SU-DHL-6 (cell line): ENCODE measurements around the gene IL13RA1.

Experiments used
- H2AFZ ChIP-seq: fragments of 200-600 bp; sonication (generic); 2 replicates; pipeline ENCODE4 v1.6.1; 2014; ENCODE audit warnings: low read depth, mild to moderate bottlenecking, moderate library complexity, mixed read lengths, antibody characterized with exemption, low read length; ENCODE audit not compliant: severe bottlenecking
- H3F3A ChIP-seq: fragments of 200-600 bp; shearing (Covaris generic); 2 replicates; pipeline ENCODE4 v1.6.0; 2016; ENCODE audit warnings: antibody characterized with exemption, mild to moderate bottlenecking; ENCODE audit not compliant: insufficient read depth
- H3K27ac ChIP-seq: fragments of 200-600 bp; sonication (generic); 2 replicates; pipeline ENCODE4 v1.5.1; 2016; ENCODE audit warnings: low read depth, mild to moderate bottlenecking, low read length, moderate library complexity, mixed read lengths
- H3K27me3 ChIP-seq: fragments of 200-600 bp; sonication (generic), shearing (Covaris generic); 2 replicates; pipeline ENCODE4 v1.6.0; 2014; ENCODE audit warnings: mild to moderate bottlenecking, low read length
- H3K36me3 ChIP-seq: fragments of 200-600 bp; sonication (generic); 2 replicates; pipeline ENCODE4 v1.6.1; 2014; ENCODE audit warnings: mild to moderate bottlenecking, low read length, mixed read lengths
- H3K4me2 ChIP-seq: fragments of 300-600, 200-600 bp; shearing (Covaris generic), sonication (generic); 2 replicates; pipeline ENCODE4 v1.6.0; 2014; ENCODE audit warnings: low read length, low read depth, mild to moderate bottlenecking; ENCODE audit not compliant: poor library complexity, severe bottlenecking
- H3K4me3 ChIP-seq: fragments of 200-600 bp; sonication (generic); 2 replicates; pipeline ENCODE4 v1.5.1; 2014; ENCODE audit warnings: antibody characterized with exemption, low read length, mild to moderate bottlenecking, mixed read lengths; ENCODE audit not compliant: insufficient read depth, poor library complexity, severe bottlenecking
- H3K79me2 ChIP-seq: fragments of 200-600 bp; sonication (generic); 2 replicates; pipeline ENCODE4 v1.6.1; 2014; ENCODE audit warnings: mild to moderate bottlenecking, low read length, moderate library complexity; ENCODE audit not compliant: insufficient read depth
- H3K9ac ChIP-seq: fragments of 200-600 bp; sonication (generic); 2 replicates; pipeline ENCODE4 v1.7.0; 2014; ENCODE audit warnings: mild to moderate bottlenecking, low read length
- H3K9me2 ChIP-seq: fragments of 200-600 bp; sonication (generic); replicated peaks from 2 replicates; pipeline ENCODE4 v1.6.1; 2014; ENCODE audit warnings: low read length; ENCODE audit not compliant: insufficient read depth
- H3K9me3 ChIP-seq: fragments of 200-600 bp; sonication (generic); 2 replicates; pipeline ENCODE4 v1.6.1; 2014; ENCODE audit warnings: low read length, mixed read lengths; ENCODE audit not compliant: insufficient read depth
- H4K20me1 ChIP-seq: fragments of 200-600 bp; sonication (generic); 2 replicates; pipeline ENCODE4 v1.6.1; 2014; ENCODE audit warnings: low read depth, mild to moderate bottlenecking, antibody characterized with exemption, low read length, moderate library complexity, mixed read lengths
- CTCF ChIP-seq: fragments of 200-600 bp; sonication (generic); IDR thresholded peaks from one replicate; pipeline ENCODE4 v1.5.1; 2017; ENCODE audit warnings: antibody characterized with exemption, mild to moderate bottlenecking, low read length, moderate library complexity; ENCODE audit not compliant: insufficient read depth, poor library complexity, severe bottlenecking
- EZH2phosphoT487 ChIP-seq: fragments of 200-600 bp; sonication (generic), shearing (Covaris generic); conservative IDR thresholded peaks from 2 replicates; pipeline ENCODE4 v1.6.1; 2018; ENCODE audit warnings: mild to moderate bottlenecking, antibody characterized with exemption, low read length, moderate library complexity, mixed read lengths

IL13RA1 gene

GRCh38 chrX:118724365-118724764, 3.0 kb upstream of the IL13RA1 start:
- H4K20me1 ChIP-seq = no peaks in the 10 kb centered on the region
- H3K9me2 ChIP-seq = no peaks in the 10 kb centered on the region
- no peak for TF ChIP-seq EZH2phosphoT487
- TF ChIP-seq CTCF = no peak
- H3K9ac ChIP-seq = no peak overlapping the region
- no peaks in the 10 kb centered on the region for H3K79me2 ChIP-seq
- no peak overlapping the region for H3K27ac ChIP-seq
- no peak overlapping the region for H3K4me3 ChIP-seq
- no peak overlapping the region for H2AFZ ChIP-seq
- H3K4me2 ChIP-seq = no peak overlapping the region
- no peaks in the 10 kb centered on the region for H3K36me3 ChIP-seq
- H3F3A ChIP-seq = no peaks in the 10 kb centered on the region
- no peaks in the 10 kb centered on the region for H3K27me3 ChIP-seq
- no peaks in the 10 kb centered on the region for H3K9me3 ChIP-seq

- H3K9ac ChIP-seq = no peak overlapping the region
- H3K9me2 ChIP-seq = no peaks in the 10 kb centered on the region
- H3K27ac ChIP-seq = no peak overlapping the region
- H3K9me3 ChIP-seq = no peaks in the 10 kb centered on the region
- no peak overlapping the region for H3K4me2 ChIP-seq
- no peaks in the 10 kb centered on the region for H4K20me1 ChIP-seq
- no peaks in the 10 kb centered on the region for H3K36me3 ChIP-seq
- H3K4me3 ChIP-seq = no peak overlapping the region
- TF ChIP-seq CTCF = no peak
- TF ChIP-seq EZH2phosphoT487 = no peak
- H3K79me2 ChIP-seq = no peaks in the 10 kb centered on the region
- H2AFZ ChIP-seq = no peak overlapping the region
- no peaks in the 10 kb centered on the region for H3F3A ChIP-seq
- H3K27me3 ChIP-seq = no peaks in the 10 kb centered on the region
Measured at GRCh38 chrX:118724775-118725174, 2.6 kb upstream of the IL13RA1 start.

- Histone ChIP-seq H2AFZ (no peak overlapping the region), H3K36me3 (no peaks in the 10 kb centered on the region), H3K4me3 (no peak overlapping the region), H3K9me3 (no peaks in the 10 kb centered on the region), H3K79me2 (no peaks in the 10 kb centered on the region), H3F3A (no peaks in the 10 kb centered on the region), H3K27me3 (no peaks in the 10 kb centered on the region), H3K4me2 (no peak overlapping the region), H3K9me2 (no peaks in the 10 kb centered on the region), H4K20me1 (no peaks in the 10 kb centered on the region), H3K9ac (no peak overlapping the region), H3K27ac (no peak overlapping the region)
- TF ChIP-seq EZH2phosphoT487 = no peak
- no peak for TF ChIP-seq CTCF
Measured at GRCh38 chrX:118726396-118726795, 1.0 kb upstream of the IL13RA1 start.
